Tibial nerve (tissue), 4 donors: Measurements from ENCODE around the gene CGN. TPM values are rescaled to one million over a fixed set of nuclear protein-coding genes. Genes with fewer than 3 reads are reported as not detected.

Experiments used
- DNase-seq, 2 donors: peaks; one replicate each; pipeline ENCODE4 v3.0.0-alpha.2; 2019; ENCODE audit warnings: low spot score in 2 of 2
- H3K27ac ChIP-seq, 4 donors: fragments of 200-600 bp; sonication (generic) in 3 of 4; one replicate each; pipeline ENCODE4 v1.5.1; 2017 to 2019; ENCODE audit warnings: mild to moderate bottlenecking in 1 of 4
- H3K27me3 ChIP-seq, 2 donors: fragments of 200-600 bp; sonication (generic) in 1 of 2; one replicate each; pipeline versions ENCODE4 v1.5.1 to v1.6.0; 2017 to 2019
- H3K36me3 ChIP-seq, 3 donors: fragments of 200-600 bp; sonication (generic); one replicate each; pipeline ENCODE4 v1.5.1; 2018 to 2019
- H3K4me1 ChIP-seq, 4 donors: fragments of 200-600 bp; sonication (generic) in 3 of 4; one replicate each; pipeline ENCODE4 v1.5.1; 2017 to 2019
- H3K4me3 ChIP-seq, 4 donors: fragments of 200-600 bp; sonication (generic) in 3 of 4; one replicate each; pipeline ENCODE4 v1.5.1; 2017 to 2019; ENCODE audit warnings: mild to moderate bottlenecking in 1 of 4, moderate library complexity in 1 of 4
- H3K9me3 ChIP-seq, 4 donors: fragments of 200-600 bp; sonication (generic) in 3 of 4; one replicate each; pipeline ENCODE4 v1.5.1; 2017 to 2019
- EP300 ChIP-seq, 2 donors: sonication (generic); formaldehyde crosslinking; IDR thresholded peaks; one replicate each; pipeline ENCODE4 v1.6.1; 2017; ENCODE audit warnings: antibody characterized with exemption in 2 of 2, mild to moderate bottlenecking in 1 of 2
- POLR2A ChIP-seq, 2 donors: fragments of 450-650 bp; IDR thresholded peaks; one replicate each; pipeline ENCODE4 v1.6.1; 2017; ENCODE audit warnings: antibody characterized with exemption in 2 of 2, mild to moderate bottlenecking in 2 of 2, moderate library complexity in 2 of 2
- WGBS, 2 donors: methylation state at CpG; one replicate each; pipeline ENCODE4 v1.1.5; 2018; 5-methylcytosine and 5-hydroxymethylcytosine counted together
- total RNA-seq, 4 donors: library from RNA; depleted of rRNA; stranded (reverse); fragments of >200 nt; gene quantifications; one replicate each; pipeline ENCODE4 v1.1.0, GENCODE V29; 2016
- TF ChIP-seq, protein P1 (sequence below), 5 experiments: fragments of 200-600 bp in 3 of 5; fragments of 450-650 bp in 2 of 5; sonication (generic) in 3 of 5; IDR thresholded peaks; one replicate each; pipeline ENCODE4 v1.5.1; 2016 to 2019; ENCODE audit warnings: antibody characterized with exemption in 5 of 5, mild to moderate bottlenecking in 3 of 5, moderate library complexity in 2 of 5

The CGN gene
- total RNA-seq, 4 donors from 2014 or later: 0.63 to 4.9 (median 2.0) TPM

DNA sequence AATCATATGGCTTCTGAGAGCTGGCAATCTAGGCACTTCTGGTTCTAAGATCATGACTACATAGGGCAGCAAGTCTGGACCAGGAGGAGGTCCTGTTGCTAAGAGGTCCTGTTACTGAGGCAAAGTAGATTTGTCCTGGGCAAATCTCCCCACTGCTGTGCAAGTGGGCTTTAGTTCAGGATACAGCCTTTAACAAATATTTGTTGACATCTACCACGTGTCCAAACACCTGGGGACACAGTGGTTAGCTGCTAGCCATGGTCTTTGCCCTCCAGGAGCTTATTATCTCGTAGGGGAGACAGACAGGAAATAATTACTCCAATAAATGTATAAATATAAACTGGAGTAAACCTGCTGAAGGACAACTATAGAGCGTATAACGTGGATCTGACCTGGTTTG, 3.2 kb downstream of the CGN start:
- H3K27ac ChIP-seq: peak overlapping the region in 1 of 4 donors; percentile 48
- no peak for DNase-seq
- no peaks in the 10 kb centered on the region for H3K9me3 ChIP-seq
- no peak for TF ChIP-seq EP300 (IDR thresholded peaks at IDR 0.05)
- TF ChIP-seq, protein P1, sequence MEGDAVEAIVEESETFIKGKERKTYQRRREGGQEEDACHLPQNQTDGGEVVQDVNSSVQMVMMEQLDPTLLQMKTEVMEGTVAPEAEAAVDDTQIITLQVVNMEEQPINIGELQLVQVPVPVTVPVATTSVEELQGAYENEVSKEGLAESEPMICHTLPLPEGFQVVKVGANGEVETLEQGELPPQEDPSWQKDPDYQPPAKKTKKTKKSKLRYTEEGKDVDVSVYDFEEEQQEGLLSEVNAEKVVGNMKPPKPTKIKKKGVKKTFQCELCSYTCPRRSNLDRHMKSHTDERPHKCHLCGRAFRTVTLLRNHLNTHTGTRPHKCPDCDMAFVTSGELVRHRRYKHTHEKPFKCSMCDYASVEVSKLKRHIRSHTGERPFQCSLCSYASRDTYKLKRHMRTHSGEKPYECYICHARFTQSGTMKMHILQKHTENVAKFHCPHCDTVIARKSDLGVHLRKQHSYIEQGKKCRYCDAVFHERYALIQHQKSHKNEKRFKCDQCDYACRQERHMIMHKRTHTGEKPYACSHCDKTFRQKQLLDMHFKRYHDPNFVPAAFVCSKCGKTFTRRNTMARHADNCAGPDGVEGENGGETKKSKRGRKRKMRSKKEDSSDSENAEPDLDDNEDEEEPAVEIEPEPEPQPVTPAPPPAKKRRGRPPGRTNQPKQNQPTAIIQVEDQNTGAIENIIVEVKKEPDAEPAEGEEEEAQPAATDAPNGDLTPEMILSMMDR (IDR thresholded peaks at IDR 0.05): no peak
- no peak for TF ChIP-seq POLR2A (IDR thresholded peaks at IDR 0.05)
- 81 to 96% methylated on average over 4 of the region's 4 CpGs for WGBS, 2 donors
- peaks cover 0 to 19% (median 15%) of the 10 kb centered on the region in 4 donors for H3K4me1 ChIP-seq
- H3K27me3 ChIP-seq: peaks cover 0 to 5% of the 10 kb centered on the region in 2 donors
- H3K4me3 ChIP-seq: no peak overlapping the region
- peaks cover 0 to 11% (median 0%) of the 10 kb centered on the region in 3 donors for H3K36me3 ChIP-seq

DNA sequence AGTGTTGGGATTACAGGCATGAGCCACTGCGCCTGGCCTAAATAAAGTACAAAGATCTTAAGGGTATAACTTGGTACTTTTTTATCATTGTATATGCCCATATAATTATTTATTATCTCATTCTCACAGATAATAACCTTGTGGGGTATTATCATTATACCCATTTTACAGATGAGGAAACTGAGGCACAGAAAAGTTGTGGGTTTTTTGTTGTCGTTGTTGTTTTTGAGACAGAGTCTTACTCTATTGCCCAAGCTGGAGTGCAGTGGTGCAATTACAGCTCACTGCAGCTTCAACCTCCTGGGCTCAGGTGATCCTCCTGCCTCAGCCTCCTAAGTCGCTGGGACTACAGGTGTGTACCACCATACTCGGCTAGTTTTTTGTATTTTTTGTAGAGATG, 4.1 kb downstream of the CGN start:
- Histone ChIP-seq H3K4me3 (no peak overlapping the region), H3K9me3 (no peaks in the 10 kb centered on the region), H3K4me1 (peaks cover 0 to 19% (median 15%) of the 10 kb centered on the region in 4 donors), H3K27me3 (peaks cover 0 to 5% of the 10 kb centered on the region in 2 donors), H3K36me3 (peaks cover 0 to 13% (median 0%) of the 10 kb centered on the region in 3 donors), H3K27ac (no peak overlapping the region)
- TF ChIP-seq, protein P1 (IDR thresholded peaks at IDR 0.05): no peak
- no peak for TF ChIP-seq EP300 (IDR thresholded peaks at IDR 0.05)
- TF ChIP-seq POLR2A (IDR thresholded peaks at IDR 0.05): no peak
- no peak for DNase-seq
- 96 to 100% methylated on average over 4 of the region's 4 CpGs for WGBS, 2 donors

DNA sequence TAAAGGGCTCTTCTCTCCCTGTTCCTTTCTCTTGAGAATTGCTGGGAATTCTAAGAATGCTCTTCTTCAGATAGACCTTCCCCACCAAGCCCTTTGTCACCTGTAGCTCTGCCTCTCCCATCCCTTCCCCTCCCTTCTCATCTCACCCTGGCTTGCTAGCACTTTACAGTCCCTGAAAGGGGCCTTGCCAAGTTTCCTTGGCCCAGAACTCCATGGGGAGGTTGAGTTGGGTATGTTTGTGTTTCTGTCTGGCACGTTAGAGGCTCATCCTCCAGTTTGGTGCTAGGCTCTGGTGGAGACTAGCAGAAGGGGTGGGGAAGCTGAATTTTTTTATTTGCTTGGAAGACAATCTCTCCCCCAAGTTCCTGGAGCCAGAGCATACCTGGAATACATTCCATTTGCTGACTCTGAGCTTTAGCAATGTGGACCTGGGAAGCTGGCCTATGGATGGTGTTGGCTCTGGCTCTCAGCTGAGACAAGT, 4.9 kb downstream of the CGN start:
- Histone ChIP-seq H3K4me1 (peaks cover 0 to 19% (median 15%) of the 10 kb centered on the region in 4 donors), H3K27ac (no peak overlapping the region), H3K9me3 (no peaks in the 10 kb centered on the region), H3K36me3 (peaks cover 0 to 16% (median 0%) of the 10 kb centered on the region in 3 donors), H3K4me3 (no peak overlapping the region), H3K27me3 (peaks cover 0 to 5% of the 10 kb centered on the region in 2 donors)
- WGBS, 2 donors: 58 to 68% methylated on average over 1 of the region's 1 CpG
- TF ChIP-seq EP300 (IDR thresholded peaks at IDR 0.05): no peak
- TF ChIP-seq, protein P1 (IDR thresholded peaks at IDR 0.05): no peak
- no peak for DNase-seq

DNA sequence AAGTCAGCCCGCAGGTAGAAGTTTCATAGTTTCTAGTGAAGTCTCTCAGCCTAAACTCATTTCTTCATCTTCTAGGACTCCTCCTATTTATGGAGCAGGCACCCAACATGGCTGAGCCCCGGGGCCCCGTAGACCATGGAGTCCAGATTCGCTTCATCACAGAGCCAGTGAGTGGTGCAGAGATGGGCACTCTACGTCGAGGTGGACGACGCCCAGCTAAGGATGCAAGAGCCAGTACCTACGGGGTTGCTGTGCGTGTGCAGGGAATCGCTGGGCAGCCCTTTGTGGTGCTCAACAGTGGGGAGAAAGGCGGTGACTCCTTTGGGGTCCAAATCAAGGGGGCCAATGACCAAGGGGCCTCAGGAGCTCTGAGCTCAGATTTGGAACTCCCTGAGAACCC, 7.2 kb downstream of the CGN start:
- H3K27ac ChIP-seq: no peak overlapping the region
- 96 to 98% methylated on average over 12 of the region's 12 CpGs for WGBS, 2 donors
- no peaks in the 10 kb centered on the region for H3K9me3 ChIP-seq
- H3K27me3 ChIP-seq: no peaks in the 10 kb centered on the region
- no peaks in the 10 kb centered on the region for H3K4me1 ChIP-seq
- H3K4me3 ChIP-seq: no peak overlapping the region
- no peak for DNase-seq
- H3K36me3 ChIP-seq: peaks cover 0 to 18% (median 0%) of the 10 kb centered on the region in 3 donors
- TF ChIP-seq, protein P1 (IDR thresholded peaks at IDR 0.05): no peak
- TF ChIP-seq EP300 (IDR thresholded peaks at IDR 0.05) (no peak), POLR2A (IDR thresholded peaks at IDR 0.05) (no peak)

DNA sequence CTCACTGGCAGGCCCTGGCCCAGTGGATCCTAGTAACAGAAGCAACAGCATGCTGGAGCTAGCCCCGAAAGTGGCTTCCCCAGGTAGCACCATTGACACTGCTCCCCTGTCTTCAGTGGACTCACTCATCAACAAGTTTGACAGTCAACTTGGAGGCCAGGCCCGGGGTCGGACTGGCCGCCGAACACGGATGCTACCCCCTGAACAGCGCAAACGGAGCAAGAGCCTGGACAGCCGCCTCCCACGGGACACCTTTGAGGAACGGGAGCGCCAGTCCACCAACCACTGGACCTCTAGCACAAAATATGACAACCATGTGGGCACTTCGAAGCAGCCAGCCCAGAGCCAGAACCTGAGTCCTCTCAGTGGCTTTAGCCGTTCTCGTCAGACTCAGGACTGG, 7.7 kb downstream of the CGN start:
- H3K4me3 ChIP-seq: no peak overlapping the region
- H3K27me3 ChIP-seq: no peaks in the 10 kb centered on the region
- WGBS, 2 donors: 96% methylated on average over 5 to 15 of the region's 15 CpGs
- no peaks in the 10 kb centered on the region for H3K4me1 ChIP-seq
- H3K36me3 ChIP-seq: peaks cover 0 to 19% (median 0%) of the 10 kb centered on the region in 3 donors
- H3K9me3 ChIP-seq: no peaks in the 10 kb centered on the region
- TF ChIP-seq POLR2A (IDR thresholded peaks at IDR 0.05) (no peak), EP300 (IDR thresholded peaks at IDR 0.05) (no peak)
- TF ChIP-seq, protein P1 (IDR thresholded peaks at IDR 0.05): no peak
- no peak for DNase-seq
- H3K27ac ChIP-seq: no peak overlapping the region
